Keratinocyte (primary cell): Measurements from ENCODE around the gene CD200R1L. TPM values are rescaled to one million over a fixed set of nuclear protein-coding genes. Genes with fewer than 3 reads are reported as not detected.

Source experiments
- DNase-seq: peaks from one replicate; pipeline ENCODE4 v3.0.0-alpha.2; 2011; ENCODE audit warnings: low read depth, missing footprints, low spot score
- FAIRE-seq: peaks from 2 replicates; lab custom pipeline; 2011; peaks lifted over from hg19 to GRCh38; lab: Jason Lieb, UNC
- H2AFZ ChIP-seq: 2 replicates; pipeline ENCODE4 v1.6.0; 2012; ENCODE audit warnings: low read length, control low read depth, inconsistent platforms; ENCODE audit not compliant: control insufficient read depth
- H3K27ac ChIP-seq: 2 replicates; pipeline ENCODE4 v1.5.1; 2011; ENCODE audit warnings: low read length; ENCODE audit not compliant: control insufficient read depth, insufficient read depth
- H3K27me3 ChIP-seq: 3 replicates; pipeline ENCODE4 v1.6.0; 2011; ENCODE audit warnings: low read length; ENCODE audit not compliant: control insufficient read depth, insufficient read depth; ENCODE audit errors: extremely low read depth
- H3K36me3 ChIP-seq, 2 experiments: 2 replicates in 1 of 2; 3 replicates in 1 of 2; pipeline ENCODE4 v1.5.1; 2011; ENCODE audit warnings: low read length in 2 of 2, mild to moderate bottlenecking in 1 of 2; ENCODE audit not compliant: control insufficient read depth in 2 of 2, insufficient read depth in 2 of 2; ENCODE audit errors: extremely low read depth in 1 of 2
- H3K4me1 ChIP-seq: 3 replicates; pipeline ENCODE4 v1.5.1; 2011; ENCODE audit warnings: low read length; ENCODE audit not compliant: control insufficient read depth, insufficient read depth; ENCODE audit errors: extremely low read depth
- H3K4me2 ChIP-seq: 3 replicates; pipeline ENCODE4 v1.6.0; 2011; ENCODE audit warnings: low read depth, low read length; ENCODE audit not compliant: control insufficient read depth, insufficient read depth; ENCODE audit errors: extremely low read depth
- H3K4me3 ChIP-seq, 3 experiments: fragments of 200-600 bp in 1 of 3; sonication (generic) in 1 of 3; 2 replicates in 2 of 3; 3 replicates in 1 of 3; pipeline ENCODE4 v1.5.1; 2011 to 2016; ENCODE audit warnings: low read length in 3 of 3, mild to moderate bottlenecking in 3 of 3, control low read depth in 2 of 3, inconsistent platforms in 1 of 3, low read depth in 1 of 3, mixed read lengths in 1 of 3, mixed run types in 1 of 3, moderate library complexity in 1 of 3; ENCODE audit not compliant: control insufficient read depth in 2 of 3, insufficient read depth in 2 of 3; ENCODE audit errors: extremely low read depth in 1 of 3
- H3K79me2 ChIP-seq: 2 replicates; pipeline ENCODE4 v1.6.0; 2012; ENCODE audit warnings: low read length; ENCODE audit not compliant: control insufficient read depth, insufficient read depth
- H3K9ac ChIP-seq: 3 replicates; pipeline ENCODE4 v1.6.0; 2011; ENCODE audit warnings: low read length; ENCODE audit not compliant: control insufficient read depth, insufficient read depth; ENCODE audit errors: extremely low read depth
- H3K9me1 ChIP-seq: 3 replicates; pipeline ENCODE4 v1.6.0; 2011; ENCODE audit warnings: low read length; ENCODE audit not compliant: control insufficient read depth, insufficient read depth; ENCODE audit errors: extremely low read depth
- H3K9me3 ChIP-seq: 2 replicates; pipeline ENCODE4 v1.5.1; 2012; ENCODE audit warnings: low read depth, low read length; ENCODE audit not compliant: control insufficient read depth
- H4K20me1 ChIP-seq: 3 replicates; pipeline ENCODE4 v1.6.0; 2011; ENCODE audit warnings: low read length; ENCODE audit not compliant: control insufficient read depth, insufficient read depth; ENCODE audit errors: extremely low read depth
- CTCF ChIP-seq, 3 experiments: IDR thresholded peaks in 1 of 3; conservative IDR thresholded peaks in 1 of 3; optimal IDR thresholded peaks in 1 of 3; 2 replicates in 2 of 3; 3 replicates in 1 of 3; pipeline versions ENCODE3 to v1.5.1; 2011; ENCODE audit warnings: low read length in 3 of 3, mild to moderate bottlenecking in 3 of 3, moderate library complexity in 2 of 3, control low read depth in 1 of 3, inconsistent platforms in 1 of 3; ENCODE audit not compliant: insufficient read depth in 2 of 3; ENCODE audit errors: extremely low read depth in 1 of 3
- EZH2 ChIP-seq: IDR thresholded peaks from one replicate; pipeline ENCODE4 v1.6.1; 2012; ENCODE audit warnings: inconsistent platforms, mild to moderate bottlenecking, low read length, moderate library complexity
- dilution Hi-C: fragments of 300-500 bp; cut with MboI; formaldehyde crosslinking; loops from one replicate; pipeline ENCODE4 v1.7.0; 2020; ENCODE audit warnings: low sequenced_read_pairs; ENCODE audit not compliant: extremely low pct_ligation_motif_present
- polyA plus RNA-seq, 5 experiments: library from polyadenylated mRNA; depleted of rRNA in 3 of 5; stranded (reverse) in 3 of 5; stranded (forward) in 1 of 5; unstranded in 1 of 5; fragments of >200 nt; gene quantifications; 1 replicate in 1 of 5; 2 replicates in 3 of 5; 3 replicates in 1 of 5; pipeline versions ENCODE4 v1.2.1 to v1.2.3, GENCODE V29; 2011 to 2012; ENCODE audit warnings: missing spikeins in 2 of 5, low read depth in 1 of 5, low replicate concordance in 1 of 5

CD200R1L gene
- polyA plus RNA-seq, 1 donor (not counting 4 experiments of a cell fraction or from before 2014, with no cell fraction given) = not detected

GRCh38 chr3:112889357-112889756 is 42.7 kb upstream of the CD200R1L start:
- Histone ChIP-seq H3K27me3 (no peaks in the 10 kb centered on the region), H3K4me2 (no peak overlapping the region), H3K9ac (no peak overlapping the region), H3K4me1 (peaks cover 2% of the 10 kb centered on the region), H2AFZ (no peak overlapping the region), H3K27ac (no peak overlapping the region), H3K9me3 (no peaks in the 10 kb centered on the region), H3K79me2 (no peaks in the 10 kb centered on the region), H3K9me1 (no peaks in the 10 kb centered on the region), H3K36me3 (no peaks in the 10 kb centered on the region), H3K4me3 (no peak overlapping the region), H4K20me1 (no peaks in the 10 kb centered on the region)
- dilution Hi-C loops = no loop called here
- DNase-seq (no peak), FAIRE-seq (no peak)
- TF ChIP-seq EZH2 (no peak), CTCF (optimal IDR thresholded peaks at IDR 0.05 in 1 of 3, IDR thresholded peaks at IDR 0.05 in 1 of 3, conservative IDR thresholded peaks at IDR 0.05 in 1 of 3; ENCODE audit: extremely low read depth in 1 of 3, insufficient read depth in 2 of 3, low read length in 3 of 3) (no peak)

- no peaks in the 10 kb centered on the region for H3K36me3 ChIP-seq
- H3K9me1 ChIP-seq = no peaks in the 10 kb centered on the region
- no peaks in the 10 kb centered on the region for H3K79me2 ChIP-seq
- no peaks in the 10 kb centered on the region for H4K20me1 ChIP-seq
- H3K4me2 ChIP-seq = no peak overlapping the region
- dilution Hi-C loops = no loop called here
- TF ChIP-seq EZH2 (no peak), CTCF (optimal IDR thresholded peaks at IDR 0.05 in 1 of 3, IDR thresholded peaks at IDR 0.05 in 1 of 3, conservative IDR thresholded peaks at IDR 0.05 in 1 of 3; ENCODE audit: extremely low read depth in 1 of 3, insufficient read depth in 2 of 3, low read length in 3 of 3) (no peak)
- no peak overlapping the region for H3K4me3 ChIP-seq
- no peak overlapping the region for H2AFZ ChIP-seq
- no peaks in the 10 kb centered on the region for H3K27me3 ChIP-seq
- no peak overlapping the region for H3K9ac ChIP-seq
- H3K9me3 ChIP-seq = no peaks in the 10 kb centered on the region
- no peak for DNase-seq
- no peak overlapping the region for H3K27ac ChIP-seq
- no peaks in the 10 kb centered on the region for H3K4me1 ChIP-seq
- no peak for FAIRE-seq
Measured at GRCh38 chr3:112888381-112889085, 41.9 kb upstream of the CD200R1L start.
